ENCODE results near the gene ZNF426. TPM values are rescaled to one million over a fixed set of nuclear protein-coding genes. Genes with fewer than 3 reads are reported as not detected.
A peak's percentile ranks its signal among the peaks of the same experiment; 100 is the strongest.

Gene ZNF426
- total and polyA plus RNA-seq, 2 of the 13 experiments (the other 11 are each of a cell fraction or from before 2014, with no cell fraction given), result 3.8 to 14.9 TPM

GRCh38 chr19:9538183-9539058 is at the start of gene ZNF426 (continued):
- TF ChIP-seq AFF4 (CRISPR knock-in tag; IDR thresholded peaks at IDR 0.05) (no peak), CCDC6 (CRISPR knock-in tag; IDR thresholded peaks at IDR 0.05) (no peak), FOSL1 (CRISPR knock-in tag; IDR thresholded peaks at IDR 0.05; ENCODE audit: borderline replicate concordance) (no peak), ZMYM4 (CRISPR knock-in tag; IDR thresholded peaks at IDR 0.05) (peak; percentile 92), SRSF4 (IDR thresholded peaks at IDR 0.05; ENCODE audit: low read depth, low read length, poor library complexity, severe bottlenecking) (no peak), TCF7L2 (IDR thresholded peaks at IDR 0.05; ENCODE audit: low read depth, low read length) (no peak), TRAFD1 (CRISPR knock-in tag; IDR thresholded peaks at IDR 0.05; ENCODE audit: borderline replicate concordance) (no peak), ZNF484 (CRISPR knock-in tag; IDR thresholded peaks at IDR 0.05; ENCODE audit: borderline replicate concordance, low read depth) (no peak), ZNF556 (CRISPR knock-in tag; IDR thresholded peaks at IDR 0.05; ENCODE audit: borderline replicate concordance) (peak; percentile 44; the same call in 1 of the 2 replicates), LRRFIP1 (CRISPR knock-in tag; conservative IDR thresholded peaks at IDR 0.05) (no peak), ZNF841 (CRISPR knock-in tag; IDR thresholded peaks at IDR 0.05; ENCODE audit: borderline replicate concordance) (no peak), CREB3 (CRISPR knock-in tag; IDR thresholded peaks at IDR 0.05) (0 out of 2 replicates have a peak, but pooled peaks have one; percentile 45), ZFP82 (CRISPR knock-in tag; IDR thresholded peaks at IDR 0.05; ENCODE audit: borderline replicate concordance) (peak; percentile 43; the same call in 1 of the 2 replicates), BRD4 (CRISPR knock-in tag; IDR thresholded peaks at IDR 0.05) (peak; percentile 63; the same call in 1 of the 2 replicates)
